HG03175 (cell line): ENCODE data around the gene VCPKMT.

ENCODE experiments used
- ATAC-seq: cut with Tn5 transposase; IDR thresholded peaks from one replicate; pipeline ENCODE4 v1.9.1; 2021; ENCODE audit warnings: mild to moderate bottlenecking, moderate library complexity; ENCODE audit not compliant: unreplicated experiment

Gene VCPKMT

GRCh38 chr14:50068496-50068895, 47.9 kb downstream of the VCPKMT start:
- ATAC-seq, result no peak

- ATAC-seq, result no peak
Observed at GRCh38 chr14:50067723-50068495, 48.5 kb downstream of the VCPKMT start.

DNA sequence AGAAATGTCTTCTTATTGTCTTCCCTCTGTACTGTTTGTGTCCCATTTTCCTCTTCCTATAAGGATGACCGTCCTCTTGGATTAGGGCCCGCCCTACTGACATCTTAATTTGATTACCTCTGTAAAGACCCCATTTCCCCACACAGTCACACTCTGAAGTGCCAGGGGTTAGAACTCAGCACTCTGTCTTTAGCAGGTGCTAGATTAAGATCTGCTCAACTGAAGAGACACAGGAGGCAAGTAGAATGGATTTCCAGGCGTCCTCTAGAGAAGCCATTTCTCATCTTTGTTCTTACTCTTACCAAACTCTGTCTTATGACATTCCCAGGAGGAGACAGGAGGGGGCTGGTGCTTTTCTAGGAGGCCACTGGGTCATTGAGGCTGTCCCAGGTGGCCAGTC, 50.8 kb downstream of the VCPKMT start:
- no peak for ATAC-seq

DNA sequence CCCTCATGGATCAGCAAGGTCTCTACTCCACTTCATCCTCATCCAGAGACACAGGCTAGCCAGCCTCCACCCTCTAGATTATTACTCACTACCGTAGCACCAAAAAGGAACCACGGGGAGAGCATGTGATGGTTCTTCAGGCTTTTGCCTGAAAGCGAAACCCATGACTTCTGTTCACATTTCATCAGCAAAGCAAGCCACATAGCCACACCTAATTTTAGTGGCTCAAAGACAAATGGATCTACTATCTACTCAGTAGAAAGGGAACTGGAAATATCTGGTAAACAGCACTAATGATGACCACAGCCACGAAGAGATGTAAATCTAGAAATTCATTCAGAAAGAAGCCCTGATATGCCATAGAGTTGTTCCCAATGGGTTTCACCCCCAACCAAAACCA, 51.4 kb downstream of the VCPKMT start:
- ATAC-seq, result peak; percentile 59

DNA sequence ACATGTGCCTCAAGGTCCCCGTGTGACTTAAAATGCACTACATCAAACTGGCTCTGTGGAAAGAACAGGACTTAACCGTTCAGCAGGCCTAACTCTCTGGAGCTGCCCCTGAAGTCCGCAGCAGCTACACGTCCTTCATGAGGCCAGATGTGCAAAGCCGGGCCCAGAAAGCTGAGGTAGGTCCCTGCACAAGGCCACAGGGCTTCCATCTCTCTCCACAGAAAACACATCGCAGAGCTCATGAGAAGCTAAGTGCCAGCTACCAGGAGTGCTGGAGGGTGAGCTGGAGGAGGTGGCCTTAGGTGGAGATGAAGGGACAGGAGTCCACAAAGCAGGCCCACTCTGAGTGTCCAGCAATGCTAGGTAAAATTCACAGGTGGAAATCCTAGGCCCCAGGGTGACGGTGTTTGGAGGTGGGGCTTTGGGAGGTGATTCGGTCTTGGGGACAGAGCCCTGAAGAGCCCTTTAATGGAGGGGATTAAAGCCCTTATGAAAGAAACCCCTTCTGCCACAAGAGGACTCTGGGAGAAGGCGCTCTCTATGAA, 52.4 kb downstream of the VCPKMT start:
- ATAC-seq, result no peak

GRCh38 chr14:50062438-50063085, 53.8 kb downstream of the VCPKMT start:
- peak; percentile 24 for ATAC-seq

DNA sequence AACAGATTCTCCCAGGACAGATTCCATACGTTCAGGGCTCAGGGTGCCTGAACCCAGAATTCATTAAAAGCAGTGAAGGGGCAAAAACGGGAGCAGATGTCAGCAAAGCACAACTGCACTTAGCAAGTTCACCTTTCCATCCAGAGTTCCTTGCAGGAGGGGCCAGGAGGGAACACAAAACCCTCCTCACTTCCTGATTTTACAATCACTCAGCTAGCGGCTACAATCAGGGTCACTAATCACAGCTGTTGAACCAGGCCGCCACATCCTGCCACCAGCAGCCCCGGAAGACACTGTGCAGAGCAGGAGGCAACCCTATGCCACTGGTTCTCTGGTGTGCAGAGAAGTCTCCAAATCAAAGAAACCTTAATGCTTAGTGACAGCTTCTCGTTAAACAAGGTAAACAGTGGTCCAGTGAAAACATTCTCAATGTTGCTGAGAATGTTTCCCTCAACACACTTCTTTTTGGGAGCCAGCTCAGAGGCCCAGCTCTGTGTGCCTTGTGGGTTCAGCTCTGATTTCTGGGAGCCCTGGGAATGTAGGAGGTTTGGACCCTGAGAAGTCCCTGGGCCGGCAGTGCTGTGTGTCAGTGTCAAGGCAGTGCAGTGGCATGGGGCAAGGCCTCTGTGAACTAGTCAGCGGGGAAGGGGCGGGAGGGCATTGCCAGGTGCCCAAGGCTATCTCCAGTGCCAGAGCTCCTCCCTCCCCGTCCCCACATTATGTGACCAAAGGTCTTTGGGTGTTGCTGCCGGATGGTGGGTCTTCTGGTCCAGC, 54.5 kb downstream of the VCPKMT start:
- ATAC-seq, result peak; percentile 71

DNA sequence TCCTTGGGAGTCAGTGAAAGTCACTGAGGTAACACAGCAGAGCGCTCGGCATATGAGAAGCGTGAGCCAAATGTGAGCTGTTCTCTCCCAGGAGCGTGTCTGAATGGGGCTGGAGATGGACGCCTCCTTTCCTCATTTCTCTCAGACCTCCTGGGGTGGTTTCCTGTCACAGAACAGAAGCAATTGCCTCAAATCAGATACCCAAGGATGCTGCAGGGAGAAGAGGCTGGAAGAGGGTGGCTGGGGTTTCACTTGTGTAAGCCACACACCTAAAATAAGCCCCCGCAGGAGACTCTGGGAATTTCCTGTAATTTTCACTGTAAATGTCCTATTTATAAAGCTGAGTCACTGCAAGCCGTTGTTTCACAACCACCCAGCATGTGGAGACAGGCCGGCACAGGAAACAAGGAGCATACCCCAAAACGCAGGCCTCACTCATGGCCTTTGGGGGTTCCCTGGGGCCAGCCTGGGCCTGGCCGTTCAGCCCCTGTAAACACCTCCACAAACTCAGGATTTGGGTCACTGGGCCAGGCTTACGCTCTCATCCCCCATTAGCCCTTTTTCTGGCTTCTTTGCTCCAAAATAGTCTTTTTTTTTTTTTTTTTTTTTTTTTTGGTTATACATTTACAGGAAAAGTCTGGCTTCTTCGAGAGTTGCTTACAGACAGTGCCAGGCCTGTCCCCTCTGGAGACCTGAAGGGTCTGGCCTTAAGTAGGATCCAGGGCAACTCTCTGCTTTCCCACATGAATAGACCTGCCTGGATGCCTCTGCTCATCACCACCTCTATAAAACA, 55.3 kb downstream of the VCPKMT start:
- ATAC-seq, result peak; percentile 16

GRCh38 chr14:50059763-50060616, 56.4 kb downstream of the VCPKMT start:
- no peak for ATAC-seq
